Sigmoid colon (tissue), 7 donors: Measurements from ENCODE around the gene ABCB4. TPM values are rescaled to one million over a fixed set of nuclear protein-coding genes. Genes with fewer than 3 reads are reported as not detected.
A peak's percentile ranks its signal among the peaks of the same experiment; 100 is the strongest.

Experiments
- DNase-seq: peaks from one replicate; pipeline ENCODE4 v3.0.0-alpha.2; 2019
- H3K27ac ChIP-seq, 4 donors: fragments of 200-600 bp; sonication (generic); one replicate each; pipeline ENCODE4 v1.5.1; 2016 to 2019; ENCODE audit warnings: mild to moderate bottlenecking in 1 of 4
- H3K27me3 ChIP-seq, 3 donors: fragments of 200-600 bp; sonication (generic); one replicate each; pipeline ENCODE4 v1.5.1; 2019; ENCODE audit warnings: mild to moderate bottlenecking in 1 of 3
- H3K36me3 ChIP-seq, 4 donors: fragments of 200-600 bp; sonication (generic); one replicate each; pipeline ENCODE4 v1.5.1; 2016 to 2019
- H3K4me1 ChIP-seq, 4 donors: fragments of 200-600 bp; sonication (generic); one replicate each; pipeline ENCODE4 v1.5.1; 2017 to 2019
- H3K4me3 ChIP-seq, 4 donors: fragments of 200-600 bp; sonication (generic); one replicate each; pipeline ENCODE4 v1.5.1; 2017 to 2019; ENCODE audit warnings: mild to moderate bottlenecking in 2 of 4, moderate library complexity in 1 of 4
- H3K9me3 ChIP-seq, 4 donors: fragments of 200-600 bp in 3 of 4; sonication (generic) in 3 of 4; one replicate each; pipeline versions ENCODE4 v1.5.1 to v1.6.1; 2013 to 2019
- EP300 ChIP-seq, 4 donors: sonication (generic); formaldehyde crosslinking; IDR thresholded peaks; one replicate each; pipeline ENCODE4 v1.6.1; 2017; ENCODE audit warnings: antibody characterized with exemption in 4 of 4
- POLR2A ChIP-seq, 2 donors: fragments of 450-650 bp; IDR thresholded peaks; one replicate each; pipeline ENCODE4 v1.6.1; 2016; ENCODE audit warnings: antibody characterized with exemption in 2 of 2, mild to moderate bottlenecking in 2 of 2, moderate library complexity in 2 of 2
- POLR2AphosphoS5 ChIP-seq, 4 donors: sonication (generic); formaldehyde crosslinking; IDR thresholded peaks; one replicate each; pipeline ENCODE4 v1.6.1; 2017; ENCODE audit warnings: antibody characterized with exemption in 4 of 4
- WGBS, 2 donors: extraction: QIAGEN DNeasy Blood & Tissue Kit; methylation state at CpG; one replicate each; pipeline ENCODE4 v1.1.7; 2013; 5-methylcytosine and 5-hydroxymethylcytosine counted together
- intact Hi-C: fragments of 100-400 bp; cut with DNase I; formaldehyde crosslinking; loops from one replicate; pipeline ENCODE4 v1.15.1; 2023
- polyA plus RNA-seq, 3 donors: library from polyadenylated mRNA; stranded (reverse); fragments of 200-250 nt; gene quantifications; one replicate each; pipeline ENCODE4 v1.2.3, GENCODE V29; 2013
- total RNA-seq, 4 donors: library from RNA; depleted of rRNA; stranded (reverse); fragments of >200 nt; gene quantifications; one replicate each; pipeline ENCODE4 v1.1.0, GENCODE V29; 2016
- TF ChIP-seq, protein P1 (sequence below), 4 experiments: fragments of 450-650 bp in 3 of 4; fragments of 200-600 bp in 1 of 4; IDR thresholded peaks; one replicate each; pipeline ENCODE4 v1.5.1; 2016 to 2019; ENCODE audit warnings: antibody characterized with exemption in 4 of 4, mild to moderate bottlenecking in 3 of 4, moderate library complexity in 2 of 4
- donor health status: healthy with polysubstance abuse.
- donor health status: Bipolar disorder and iron deficiency.
- donor health status: healthy.

Gene ABCB4
- total RNA-seq = 1 to 10 TPM in 3 of 4 donors, under 1 TPM in 1; 0.49 to 1.4 (median 1.1) TPM
- polyA plus RNA-seq = 1 to 10 TPM in 1 of 3 donors, under 1 TPM in 1, not detected in 1; 0.23 to 3.5 TPM

DNA sequence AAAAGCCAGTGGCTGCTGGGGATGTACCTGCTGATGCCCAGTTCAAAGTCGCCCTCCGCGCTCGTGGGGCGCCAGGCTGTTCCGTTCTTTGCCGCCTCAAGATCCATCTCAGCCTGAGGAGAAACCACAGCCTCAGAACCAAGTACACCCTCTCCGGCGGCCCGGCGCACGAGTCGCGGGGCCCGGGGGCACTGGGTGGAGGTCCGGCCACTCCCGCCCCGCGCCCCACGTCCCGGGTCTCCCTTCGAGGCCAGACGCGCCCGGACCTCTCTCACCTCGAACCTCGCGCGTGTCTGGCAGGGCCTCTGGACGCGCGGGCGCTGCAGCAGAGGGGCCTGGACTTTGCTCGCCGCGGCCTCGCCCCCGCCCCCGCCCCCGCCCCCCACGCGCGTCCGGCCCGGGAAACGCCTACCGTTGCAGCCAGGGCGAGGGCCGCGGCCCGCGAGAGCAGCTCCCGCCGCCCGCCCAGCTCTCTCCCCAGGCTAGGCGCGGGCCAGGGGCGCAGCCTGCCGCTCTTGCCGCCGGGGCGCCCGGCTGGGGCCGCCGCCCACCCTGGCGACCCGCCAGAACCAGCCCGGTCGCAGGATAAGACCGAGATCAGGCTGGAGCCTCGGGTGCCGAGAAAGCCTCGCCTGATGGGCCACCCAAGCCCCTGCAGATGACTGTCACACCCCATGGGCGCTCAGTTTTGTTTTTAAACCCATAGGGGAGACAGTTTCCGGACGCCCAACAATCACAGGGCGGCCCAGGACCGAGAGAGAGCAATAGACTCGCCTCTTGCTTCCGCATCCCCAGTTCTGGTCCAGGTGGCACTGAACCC lies at the start of gene ABCB4:
ABCB4 (minus strand) TSS at position 322 of the 820 bp plus-strand sequence; CDS start at position 107, 215 bp downstream.
- 6 to 7% methylated on average over 80 of the region's 80 CpGs for WGBS, 2 donors
- Histone ChIP-seq H3K4me3 (peak within 1 kb of the TSS; percentile 29 to 59 (median 58)), H3K27ac (peak within 1 kb of the TSS in 3 of 4 donors; percentile 44 to 62 (median 51)), H3K36me3 (no peaks in the 10 kb centered on the region), H3K4me1 (peaks cover 0 to 24% (median 23%) of the 10 kb centered on the region in 4 donors), H3K27me3 (peaks cover 0 to 5% (median 0%) of the 10 kb centered on the region in 3 donors), H3K9me3 (no peaks in the 10 kb centered on the region)
- intact Hi-C loops = no loop called here
- no peak for TF ChIP-seq POLR2AphosphoS5 (IDR thresholded peaks at IDR 0.05)
- no peak for DNase-seq

DNA sequence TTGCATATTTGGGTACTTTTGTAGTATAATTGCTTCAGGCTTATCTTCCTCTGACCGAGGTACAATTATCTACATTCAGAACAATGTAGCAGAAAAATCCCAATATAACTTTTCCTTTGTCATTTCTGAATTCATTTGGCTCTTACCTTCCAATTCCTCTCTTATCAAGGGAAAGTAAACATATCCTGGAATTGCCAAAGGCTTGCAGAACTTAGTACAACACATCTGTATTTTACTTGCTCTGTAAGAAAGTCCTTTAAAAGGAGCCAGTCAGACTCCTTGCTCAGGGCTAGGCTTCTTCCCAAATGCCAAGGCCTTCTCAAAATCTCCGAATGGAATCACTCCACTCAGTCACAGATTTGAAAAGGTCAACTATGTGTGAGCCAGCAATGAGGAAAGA lies 43.3 kb upstream of the ABCB4 start:
- no peak overlapping the region for H3K4me3 ChIP-seq
- H3K9me3 ChIP-seq = no peaks in the 10 kb centered on the region
- 41 to 75% methylated on average over 2 of the region's 2 CpGs for WGBS, 2 donors
- H3K36me3 ChIP-seq = no peaks in the 10 kb centered on the region
- no peaks in the 10 kb centered on the region for H3K4me1 ChIP-seq
- intact Hi-C loops = no loop called here
- no peak for DNase-seq
- no peak overlapping the region for H3K27ac ChIP-seq
- TF ChIP-seq EP300 (IDR thresholded peaks at IDR 0.05) (no peak), POLR2A (IDR thresholded peaks at IDR 0.05) (no peak), POLR2AphosphoS5 (IDR thresholded peaks at IDR 0.05) (no peak)
- TF ChIP-seq, protein P1, sequence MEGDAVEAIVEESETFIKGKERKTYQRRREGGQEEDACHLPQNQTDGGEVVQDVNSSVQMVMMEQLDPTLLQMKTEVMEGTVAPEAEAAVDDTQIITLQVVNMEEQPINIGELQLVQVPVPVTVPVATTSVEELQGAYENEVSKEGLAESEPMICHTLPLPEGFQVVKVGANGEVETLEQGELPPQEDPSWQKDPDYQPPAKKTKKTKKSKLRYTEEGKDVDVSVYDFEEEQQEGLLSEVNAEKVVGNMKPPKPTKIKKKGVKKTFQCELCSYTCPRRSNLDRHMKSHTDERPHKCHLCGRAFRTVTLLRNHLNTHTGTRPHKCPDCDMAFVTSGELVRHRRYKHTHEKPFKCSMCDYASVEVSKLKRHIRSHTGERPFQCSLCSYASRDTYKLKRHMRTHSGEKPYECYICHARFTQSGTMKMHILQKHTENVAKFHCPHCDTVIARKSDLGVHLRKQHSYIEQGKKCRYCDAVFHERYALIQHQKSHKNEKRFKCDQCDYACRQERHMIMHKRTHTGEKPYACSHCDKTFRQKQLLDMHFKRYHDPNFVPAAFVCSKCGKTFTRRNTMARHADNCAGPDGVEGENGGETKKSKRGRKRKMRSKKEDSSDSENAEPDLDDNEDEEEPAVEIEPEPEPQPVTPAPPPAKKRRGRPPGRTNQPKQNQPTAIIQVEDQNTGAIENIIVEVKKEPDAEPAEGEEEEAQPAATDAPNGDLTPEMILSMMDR (IDR thresholded peaks at IDR 0.05) = no peak
- H3K27me3 ChIP-seq = no peaks in the 10 kb centered on the region

DNA sequence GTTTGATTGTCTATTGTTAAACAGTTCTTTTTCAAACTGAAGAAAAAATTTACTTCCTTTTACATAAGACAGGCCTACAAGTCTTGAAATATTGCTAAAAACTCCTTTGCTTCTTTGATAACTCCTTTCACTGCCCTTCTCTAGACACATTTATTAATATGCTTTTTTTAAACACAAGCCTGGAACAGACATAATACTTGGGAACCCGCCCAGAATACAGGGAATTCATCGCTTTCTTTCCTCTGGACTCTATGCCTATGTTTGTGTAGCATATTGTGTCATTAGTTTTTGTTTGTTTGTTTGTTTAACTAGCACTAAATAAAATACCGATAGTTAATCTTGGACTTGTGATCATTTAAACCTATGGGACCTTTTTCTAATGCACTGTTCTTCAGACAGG lies 42.4 kb upstream of the ABCB4 start:
- no peaks in the 10 kb centered on the region for H3K4me1 ChIP-seq
- H3K27ac ChIP-seq = no peak overlapping the region
- TF ChIP-seq EP300 (IDR thresholded peaks at IDR 0.05) (no peak), POLR2A (IDR thresholded peaks at IDR 0.05) (no peak), POLR2AphosphoS5 (IDR thresholded peaks at IDR 0.05) (no peak)
- TF ChIP-seq, protein P1 (IDR thresholded peaks at IDR 0.05) = no peak
- intact Hi-C loops = no loop called here
- no peak for DNase-seq
- no peak overlapping the region for H3K4me3 ChIP-seq
- no peaks in the 10 kb centered on the region for H3K27me3 ChIP-seq
- H3K36me3 ChIP-seq = no peaks in the 10 kb centered on the region
- 89 to 95% methylated on average over 3 of the region's 3 CpGs for WGBS, 2 donors
- H3K9me3 ChIP-seq = no peaks in the 10 kb centered on the region

DNA sequence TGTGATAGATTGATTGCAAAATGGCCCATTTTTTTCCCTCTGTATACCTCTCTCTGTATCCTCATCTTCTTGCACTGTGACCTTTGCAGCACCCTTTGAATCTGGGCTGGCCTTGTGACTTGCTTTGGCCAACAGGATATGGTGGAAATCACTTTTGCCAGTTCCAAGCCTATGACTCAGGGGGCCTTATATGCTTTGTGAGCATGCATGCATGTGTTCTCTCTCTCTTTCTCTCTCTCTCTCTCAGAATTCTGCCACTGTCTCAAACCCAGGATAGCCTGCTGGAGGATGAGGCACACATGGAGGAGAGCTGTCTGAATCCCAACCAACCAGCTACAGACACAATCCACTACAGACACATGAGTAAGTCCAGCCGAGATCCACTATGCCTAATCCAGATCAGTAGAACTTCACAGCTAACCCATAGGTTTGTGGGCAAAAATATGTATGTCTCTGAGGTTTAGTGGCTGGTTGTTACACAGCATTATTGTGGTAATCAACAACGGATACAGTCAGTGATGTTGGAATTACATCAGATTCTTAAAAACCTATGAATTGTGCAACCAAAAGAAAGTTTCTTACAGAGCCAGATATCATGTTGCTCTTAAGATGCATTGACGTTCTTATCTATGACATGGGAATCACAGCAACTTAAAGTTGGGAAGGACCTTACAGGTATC lies 41.8 kb upstream of the ABCB4 start:
- Histone ChIP-seq H3K27ac (no peak overlapping the region), H3K27me3 (no peaks in the 10 kb centered on the region), H3K36me3 (no peaks in the 10 kb centered on the region), H3K4me3 (no peak overlapping the region), H3K9me3 (no peaks in the 10 kb centered on the region), H3K4me1 (no peaks in the 10 kb centered on the region)
- 85 to 91% methylated on average over 3 of the region's 3 CpGs for WGBS, 2 donors
- DNase-seq = no peak
- TF ChIP-seq, protein P1 (IDR thresholded peaks at IDR 0.05) = no peak
- no peak for TF ChIP-seq POLR2A (IDR thresholded peaks at IDR 0.05)
- no peak for TF ChIP-seq EP300 (IDR thresholded peaks at IDR 0.05)
- TF ChIP-seq POLR2AphosphoS5 (IDR thresholded peaks at IDR 0.05) = no peak
- intact Hi-C loops = no loop called here

DNA sequence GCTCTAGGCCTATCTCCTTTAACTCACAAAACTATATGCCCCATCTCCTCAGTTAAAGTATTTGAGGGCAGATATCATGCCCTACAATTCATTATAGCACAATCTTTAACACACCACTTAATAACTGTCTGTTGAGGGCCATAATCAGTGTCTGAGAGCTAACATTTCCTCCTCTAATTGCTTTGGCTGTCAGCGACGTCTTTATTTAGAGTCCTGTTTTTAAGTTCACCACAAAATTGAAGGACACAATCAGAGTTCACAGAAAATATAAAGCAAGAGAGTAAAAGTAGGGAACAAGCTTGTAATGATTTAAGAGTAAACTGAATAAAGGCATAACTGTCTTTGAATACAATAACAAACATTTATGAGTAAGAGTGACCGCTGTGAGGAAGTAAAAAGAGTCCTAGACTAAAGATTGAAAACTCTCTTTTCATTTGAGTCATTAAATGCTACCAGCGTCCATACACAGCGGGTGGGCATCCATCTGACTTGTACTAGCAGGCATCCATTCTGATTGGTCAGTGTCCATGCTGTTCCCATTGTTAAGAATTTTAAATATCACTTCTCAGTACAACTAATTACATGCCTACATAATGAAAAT lies 38.4 kb upstream of the ABCB4 start:
- TF ChIP-seq, protein P1 (IDR thresholded peaks at IDR 0.05) = no peak
- TF ChIP-seq POLR2AphosphoS5 (IDR thresholded peaks at IDR 0.05) (no peak), POLR2A (IDR thresholded peaks at IDR 0.05) (no peak), EP300 (IDR thresholded peaks at IDR 0.05) (no peak)
- DNase-seq = no peak
- Histone ChIP-seq H3K27me3 (no peaks in the 10 kb centered on the region), H3K9me3 (no peaks in the 10 kb centered on the region), H3K27ac (no peak overlapping the region), H3K4me1 (no peaks in the 10 kb centered on the region), H3K36me3 (no peaks in the 10 kb centered on the region), H3K4me3 (no peak overlapping the region)
- intact Hi-C loops = no loop called here
- 88 to 92% methylated on average over 5 of the region's 5 CpGs for WGBS, 2 donors
